Activated CD4-positive, alpha-beta T cell treated with anti-CD3 and anti-CD28 coated beads for 48 hours (primary cell): ENCODE data around the gene ANXA7.
"Not testable (repeated sequence)": the region's sequence is repeated elsewhere in the genome, so short reads cannot be mapped to it uniquely, and the experiment has no call there.

Experiments
- DNase-seq: peaks from one replicate; pipeline ENCODE4 v3.0.0-alpha.2; 2020

The ANXA7 gene

GRCh38 chr10:73333202-73333601 is 80.7 kb downstream of the ANXA7 start:
- no peak for DNase-seq

DNA sequence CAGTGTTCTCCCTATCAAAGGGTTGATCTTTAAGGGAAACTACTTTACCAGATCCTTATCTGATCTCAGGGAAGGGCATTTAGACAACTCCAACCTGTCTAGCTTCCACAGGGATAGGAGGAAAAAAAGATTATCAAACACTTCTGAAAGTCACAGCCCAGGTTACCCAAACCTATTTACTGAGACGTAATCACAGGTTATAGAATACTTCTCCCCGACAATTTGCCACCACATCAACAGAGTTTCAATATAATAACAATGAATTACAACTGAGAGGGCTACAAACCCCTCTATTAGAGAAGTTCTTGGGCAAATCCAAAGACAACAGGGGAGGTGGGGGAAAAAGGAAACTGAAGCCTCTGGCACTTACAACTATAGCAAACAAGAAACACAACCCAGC is 81.5 kb downstream of the ANXA7 start:
- no peak for DNase-seq

GRCh38 chr10:73328523-73328922 is 85.3 kb downstream of the ANXA7 start:
- not testable (repeated sequence) for DNase-seq

DNA sequence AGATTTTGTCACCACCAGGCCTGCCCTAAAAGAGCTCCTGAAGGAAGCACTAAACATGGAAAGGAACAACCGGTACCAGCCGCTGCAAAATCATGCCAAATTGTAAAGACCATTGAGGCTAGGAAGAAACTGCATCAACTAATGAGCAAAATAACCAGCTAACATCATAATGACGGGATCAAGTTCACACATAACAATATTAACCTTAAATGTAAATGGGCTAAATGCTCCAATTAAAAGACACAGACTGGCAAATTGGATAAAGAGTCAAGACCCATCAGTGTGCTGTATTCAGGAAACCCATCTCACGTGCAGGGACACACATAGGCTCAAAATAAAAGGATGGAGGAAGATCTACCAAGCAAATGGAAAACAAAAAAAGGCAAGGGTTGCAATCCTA is 88.6 kb downstream of the ANXA7 start:
- DNase-seq = not testable (repeated sequence)
